Common myeloid progenitor, CD34-positive (primary cell): ENCODE results near the gene DNAJB5.

Source experiments
- CTCF ChIA-PET: fragments of 350-600 bp; sonication (Branson Sonifier 250); formaldehyde crosslinking; loops from one replicate; lab custom pipeline; 2021; ENCODE audit warnings: antibody characterized with exemption; lab: Charles Lee
- POLR2A ChIA-PET: fragments of 350-600 bp; sonication (Branson Sonifier 250); formaldehyde crosslinking; loops from one replicate; lab custom pipeline; 2021; ENCODE audit warnings: antibody characterized with exemption; lab: Charles Lee
- DNase-seq, 3 donors: peaks; one replicate each; pipeline versions ENCODE4 v3.0.0 to v3.0.0-alpha.2; 2013
- H3K27ac ChIP-seq, 2 experiments: 1 replicate in 1 of 2; 2 replicates in 1 of 2; pipeline ENCODE4 v1.7.0; 2013; ENCODE audit warnings: inconsistent platforms in 2 of 2, low read length in 2 of 2, mild to moderate bottlenecking in 2 of 2, low read depth in 1 of 2, moderate library complexity in 1 of 2; ENCODE audit not compliant: severe bottlenecking in 2 of 2, insufficient read depth in 1 of 2, poor library complexity in 1 of 2
- H3K27me3 ChIP-seq, 5 experiments: replicated peaks in 2 of 5; 1 replicate in 3 of 5; 2 replicates in 2 of 5; pipeline versions ENCODE4 v1.6.1 to v1.7.0; 2013; ENCODE audit warnings: low read length in 4 of 5, mild to moderate bottlenecking in 2 of 5, moderate library complexity in 2 of 5, inconsistent platforms in 1 of 5; ENCODE audit not compliant: insufficient read depth in 5 of 5, control insufficient read depth in 4 of 5
- H3K36me3 ChIP-seq, 4 experiments: 1 replicate in 2 of 4; 2 replicates in 2 of 4; pipeline versions ENCODE4 v1.6.1 to v1.7.0; 2013; ENCODE audit warnings: low read length in 3 of 4, control low read depth in 1 of 4, mild to moderate bottlenecking in 1 of 4; ENCODE audit not compliant: control insufficient read depth in 4 of 4, insufficient read depth in 4 of 4
- H3K4me1 ChIP-seq, 4 experiments: 1 replicate in 3 of 4; 2 replicates in 1 of 4; pipeline versions ENCODE4 v1.6.1 to v1.7.1; 2013; ENCODE audit warnings: low read length in 3 of 4, mild to moderate bottlenecking in 3 of 4, control low read depth in 1 of 4, inconsistent platforms in 1 of 4, moderate library complexity in 1 of 4; ENCODE audit not compliant: control insufficient read depth in 4 of 4, insufficient read depth in 4 of 4; ENCODE audit errors: control extremely low read depth in 1 of 4
- H3K4me3 ChIP-seq, 7 experiments: 1 replicate in 4 of 7; 2 replicates in 3 of 7; pipeline versions ENCODE4 v1.5.1 to v1.7.0; 2013; ENCODE audit warnings: mild to moderate bottlenecking in 7 of 7, low read length in 6 of 7, moderate library complexity in 6 of 7, inconsistent platforms in 2 of 7, low read depth in 2 of 7, control low read depth in 1 of 7; ENCODE audit not compliant: insufficient read depth in 4 of 7, control insufficient read depth in 1 of 7; ENCODE audit errors: extremely low read depth in 1 of 7
- H3K9me3 ChIP-seq, 5 experiments: 1 replicate in 4 of 5; 2 replicates in 1 of 5; pipeline versions ENCODE4 v1.6.1 to v1.7.1; 2013; ENCODE audit warnings: low read length in 4 of 5, mild to moderate bottlenecking in 2 of 5, inconsistent platforms in 1 of 5, low read depth in 1 of 5, moderate library complexity in 1 of 5; ENCODE audit not compliant: control insufficient read depth in 4 of 5, insufficient read depth in 2 of 5; ENCODE audit errors: control extremely low read depth in 1 of 5
- WGBS: methylation state at CpG from one replicate; pipeline ENCODE4 v1.1.5; 2013; ENCODE audit not compliant: insufficient coverage; 5-methylcytosine and 5-hydroxymethylcytosine counted together

Gene DNAJB5

DNA sequence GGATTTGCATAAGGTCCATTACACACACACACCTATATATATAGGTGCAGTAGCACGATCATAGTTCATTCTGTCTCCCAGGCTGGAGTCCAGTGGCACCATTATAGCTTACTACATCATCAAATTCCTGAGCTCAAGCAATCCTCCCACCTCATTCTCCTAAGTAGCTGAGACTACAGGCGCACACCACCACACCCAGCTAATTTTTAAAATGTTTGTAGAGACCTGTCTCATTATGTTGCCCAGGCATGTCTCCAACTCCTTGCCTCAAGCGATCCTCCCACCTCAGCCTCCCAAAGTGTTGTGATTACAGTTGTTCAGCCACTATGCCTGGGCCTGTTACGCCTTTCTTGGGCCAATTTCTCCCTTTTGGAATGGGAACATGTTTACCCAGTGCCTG is 39.7 kb downstream of the DNAJB5 start:
- Histone ChIP-seq H3K27me3 (no peaks in the 10 kb centered on the region), H3K27ac (no peak overlapping the region), H3K9me3 (no peaks in the 10 kb centered on the region), H3K4me1 (peaks cover 0 to 25% (median 7%) of the 10 kb centered on the region in 4 experiments), H3K36me3 (no peaks in the 10 kb centered on the region), H3K4me3 (no peak overlapping the region)
- WGBS: 100% methylated on average over 1 of the region's 4 CpGs
- no peak for DNase-seq
- ChIA-PET CTCF (interaction anchor here (1.0 to 3.7 kb wide), 4 partner anchors 14 to 126 kb away, joined by 3 to 10 read pairs (median 4); no protein-coding TSS in a partner anchor), POLR2A (no interaction called here)

DNA sequence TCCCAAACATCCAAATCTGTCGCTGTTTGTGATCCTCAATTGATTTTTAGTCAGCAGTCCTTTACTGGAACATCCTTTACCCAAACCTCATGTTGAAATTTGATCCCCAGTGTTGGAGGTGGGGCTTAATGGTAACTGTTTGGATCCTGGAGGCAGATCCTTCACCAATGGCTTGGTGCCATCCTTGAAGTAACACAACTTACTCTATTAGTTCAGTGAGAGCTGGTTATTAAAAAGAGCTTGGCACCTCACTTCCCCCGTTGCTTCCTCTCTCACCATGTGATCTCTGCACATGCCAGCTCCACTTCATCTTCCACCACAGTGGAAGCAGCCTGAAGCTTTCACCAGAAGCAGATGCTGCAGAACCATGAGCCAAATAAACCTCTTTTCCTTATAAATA is 40.3 kb downstream of the DNAJB5 start:
- DNase-seq: peak in 1 of 3 donors; percentile 42
- WGBS: no CpG with 5 or more reads among the region's 2 CpGs
- ChIA-PET CTCF (interaction anchor here (1.2 to 3.7 kb wide), 3 partner anchors 13 to 22 kb away, joined by 3 to 10 read pairs (median 5); no protein-coding TSS in a partner anchor), POLR2A (no interaction called here)
- Histone ChIP-seq H3K9me3 (no peaks in the 10 kb centered on the region), H3K4me1 (peaks cover 0 to 24% (median 7%) of the 10 kb centered on the region in 4 experiments), H3K27ac (no peak overlapping the region), H3K36me3 (no peaks in the 10 kb centered on the region), H3K4me3 (no peak overlapping the region), H3K27me3 (no peaks in the 10 kb centered on the region)

DNA sequence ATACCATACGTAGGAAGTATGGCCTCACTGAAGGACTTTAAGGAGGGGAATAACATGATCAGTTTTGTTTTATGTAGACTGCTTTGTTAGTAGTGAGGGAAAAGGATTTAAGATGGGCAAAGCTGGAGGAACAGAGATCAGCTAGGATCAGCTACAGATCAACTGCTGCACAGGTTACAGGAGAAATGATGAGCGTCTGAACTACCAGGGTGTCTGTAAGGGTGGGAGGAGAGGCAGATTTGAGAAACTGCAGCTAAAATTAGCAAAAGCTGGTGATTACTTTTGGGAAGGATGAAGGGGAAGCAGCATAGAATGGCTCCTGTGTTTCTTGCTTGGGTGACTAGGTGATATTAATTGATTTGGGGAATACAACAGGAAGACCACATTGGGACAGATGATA is 43.6 kb downstream of the DNAJB5 start:
- Histone ChIP-seq H3K27me3 (no peaks in the 10 kb centered on the region), H3K9me3 (no peaks in the 10 kb centered on the region), H3K36me3 (no peaks in the 10 kb centered on the region), H3K4me3 (no peak overlapping the region), H3K4me1 (peaks cover 0 to 11% (median 5%) of the 10 kb centered on the region in 4 experiments), H3K27ac (no peak overlapping the region)
- WGBS: 100% methylated on average over 2 of the region's 2 CpGs
- CTCF ChIA-PET: interaction anchor here (1.5 kb wide), 1 partner anchor 19 kb away, joined by 8 read pairs; no protein-coding TSS in a partner anchor
- POLR2A ChIA-PET: no interaction called here
- DNase-seq: no peak

DNA sequence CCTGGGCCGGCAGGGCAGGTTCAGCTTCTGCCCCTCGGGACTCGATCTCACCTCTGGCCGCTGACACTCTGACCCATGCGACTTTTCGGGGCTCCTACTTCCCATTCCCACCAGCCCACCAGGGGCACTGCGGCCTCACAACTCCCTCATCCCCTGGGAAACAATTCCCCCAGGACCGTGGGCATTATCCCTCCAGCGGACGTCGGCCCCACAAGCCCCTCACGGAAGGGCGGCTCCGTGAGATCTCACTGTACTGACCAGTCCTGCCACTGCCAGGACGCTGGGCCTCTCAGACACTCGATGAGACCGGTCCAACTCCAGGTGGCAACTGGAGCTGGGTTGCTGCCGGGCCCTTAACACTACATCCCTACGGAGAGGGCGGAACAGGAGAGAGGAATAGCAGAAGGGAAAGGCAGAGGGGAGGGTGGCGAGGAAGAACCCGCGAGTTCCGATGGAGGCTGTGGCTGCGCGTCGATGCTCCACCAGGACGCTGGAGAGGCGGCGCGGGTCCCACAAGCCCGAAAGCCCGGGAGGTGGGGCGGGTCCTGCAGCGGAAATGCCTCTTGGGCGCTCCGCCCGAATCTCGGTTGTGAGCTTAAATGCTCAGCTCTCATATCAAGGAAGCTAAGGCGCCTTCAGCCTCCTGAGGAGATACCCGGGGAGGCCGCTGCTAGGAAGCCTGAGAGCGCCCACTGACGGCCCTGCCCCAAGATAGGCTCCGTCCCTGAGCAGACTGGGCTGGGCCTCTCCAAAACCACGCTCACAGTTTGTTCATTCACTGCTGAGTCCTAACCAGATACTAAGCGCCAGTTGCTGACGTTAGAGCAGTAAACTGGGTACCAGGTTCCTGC is 46.5 kb downstream of the DNAJB5 start:
- peak overlapping the region in 5 of 7 experiments; percentile 18 to 67 (median 35) for H3K4me3 ChIP-seq
- no peaks in the 10 kb centered on the region for H3K36me3 ChIP-seq
- no peak overlapping the region for H3K27ac ChIP-seq
- WGBS: 56% methylated on average over 47 of the region's 48 CpGs
- H3K9me3 ChIP-seq: no peaks in the 10 kb centered on the region
- ChIA-PET CTCF (interaction anchor here (0.6 to 1.7 kb wide), 5 partner anchors 9 to 52 kb away, joined by 3 to 9 read pairs (median 3); no protein-coding TSS in a partner anchor), POLR2A (interaction anchor here (0.7 kb wide), 1 partner anchor 14 kb away, joined by 3 read pairs; no protein-coding TSS in a partner anchor)
- H3K4me1 ChIP-seq: peaks cover 0 to 11% (median 5%) of the 10 kb centered on the region in 4 experiments
- peak; percentile 50 to 70 (median 58) for DNase-seq
- no peaks in the 10 kb centered on the region for H3K27me3 ChIP-seq

DNA sequence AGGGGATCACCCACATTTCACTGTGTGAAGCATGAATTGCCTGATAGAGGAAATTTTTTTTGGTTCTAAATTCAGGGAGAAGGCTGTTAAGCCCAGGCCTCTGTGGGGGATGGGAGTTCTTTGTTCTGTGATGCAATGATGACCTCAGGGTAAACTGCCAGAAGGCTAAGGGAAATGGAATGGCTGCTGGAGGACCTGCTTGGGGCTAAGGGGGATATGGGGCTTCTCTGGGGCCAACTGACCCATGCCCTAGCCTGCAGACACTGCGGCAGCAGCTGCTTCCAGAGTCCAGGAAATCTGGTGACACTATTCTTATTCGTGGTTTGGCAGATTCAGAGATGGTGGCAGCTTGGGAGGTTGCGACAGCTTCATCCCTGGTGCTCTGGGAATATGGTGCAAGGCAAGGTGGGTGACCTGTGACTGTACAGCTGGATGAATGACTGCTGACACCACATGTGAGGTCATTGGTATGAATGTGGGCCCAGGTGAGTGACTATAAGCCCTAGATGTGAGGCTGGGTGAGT is 52.6 kb downstream of the DNAJB5 start:
- Histone ChIP-seq H3K4me1 (peaks cover 0 to 6% (median 1%) of the 10 kb centered on the region in 4 experiments), H3K4me3 (no peak overlapping the region), H3K36me3 (peaks cover 0 to 24% (median 9%) of the 10 kb centered on the region in 4 experiments), H3K9me3 (no peaks in the 10 kb centered on the region), H3K27me3 (no peaks in the 10 kb centered on the region), H3K27ac (no peak overlapping the region)
- POLR2A ChIA-PET: no interaction called here
- no peak for DNase-seq
- CTCF ChIA-PET: interaction anchor here (0.8 to 3.2 kb wide), 6 partner anchors 10 to 152 kb away, joined by 3 to 17 read pairs (median 4); no protein-coding TSS in a partner anchor
- 100% methylated on average over 3 of the region's 3 CpGs for WGBS

DNA sequence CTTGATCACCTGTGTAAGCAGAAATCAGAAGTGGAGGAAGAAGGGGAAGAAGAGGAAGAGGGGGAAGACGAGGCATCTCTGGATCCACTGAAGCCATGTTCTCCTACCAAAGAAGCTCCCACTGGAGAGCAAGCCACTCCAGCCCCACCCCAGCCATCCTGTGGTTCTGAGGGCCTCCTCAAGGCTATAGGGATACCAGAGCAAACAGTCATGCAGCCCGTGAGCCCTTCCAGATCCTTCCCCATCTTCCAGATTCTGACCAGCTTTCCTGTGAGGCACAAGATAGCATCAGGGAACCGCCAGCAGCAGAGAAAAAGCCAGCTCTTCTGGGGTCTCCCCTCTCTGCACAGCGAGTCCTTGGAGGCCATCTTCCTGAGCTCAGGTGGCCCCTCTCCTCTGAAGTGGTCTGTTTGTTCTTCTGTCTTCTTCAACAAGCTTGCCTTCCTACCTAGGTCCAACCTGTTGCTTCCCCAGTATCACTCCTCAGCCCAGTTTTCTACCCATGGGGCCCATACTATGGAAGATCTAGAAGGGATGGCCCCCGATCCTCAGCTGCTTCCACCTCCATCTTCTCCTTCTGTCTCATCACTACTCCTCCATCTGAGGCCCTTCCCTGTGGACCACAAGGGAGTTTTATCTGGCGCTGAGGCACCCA is 53.5 kb downstream of the DNAJB5 start:
- Histone ChIP-seq H3K27ac (no peak overlapping the region), H3K4me3 (no peak overlapping the region), H3K4me1 (peaks cover 0 to 6% (median 1%) of the 10 kb centered on the region in 4 experiments), H3K36me3 (peaks cover 0 to 24% (median 9%) of the 10 kb centered on the region in 4 experiments), H3K9me3 (no peaks in the 10 kb centered on the region), H3K27me3 (no peaks in the 10 kb centered on the region)
- ChIA-PET CTCF (interaction anchor here (0.8 to 3.2 kb wide), 7 partner anchors 9 to 153 kb away, joined by 3 to 17 read pairs (median 3); no protein-coding TSS in a partner anchor), POLR2A (no interaction called here)
- 98% methylated on average over 5 of the region's 6 CpGs for WGBS
- no peak for DNase-seq
